Measurements from ENCODE around the gene TNFRSF1A. TPM values are rescaled to one million over a fixed set of nuclear protein-coding genes. Genes with fewer than 3 reads are reported as not detected.

TNFRSF1A gene
- polyA plus RNA-seq, 1 donor from 2014 or later, result 4.5 TPM

DNA sequence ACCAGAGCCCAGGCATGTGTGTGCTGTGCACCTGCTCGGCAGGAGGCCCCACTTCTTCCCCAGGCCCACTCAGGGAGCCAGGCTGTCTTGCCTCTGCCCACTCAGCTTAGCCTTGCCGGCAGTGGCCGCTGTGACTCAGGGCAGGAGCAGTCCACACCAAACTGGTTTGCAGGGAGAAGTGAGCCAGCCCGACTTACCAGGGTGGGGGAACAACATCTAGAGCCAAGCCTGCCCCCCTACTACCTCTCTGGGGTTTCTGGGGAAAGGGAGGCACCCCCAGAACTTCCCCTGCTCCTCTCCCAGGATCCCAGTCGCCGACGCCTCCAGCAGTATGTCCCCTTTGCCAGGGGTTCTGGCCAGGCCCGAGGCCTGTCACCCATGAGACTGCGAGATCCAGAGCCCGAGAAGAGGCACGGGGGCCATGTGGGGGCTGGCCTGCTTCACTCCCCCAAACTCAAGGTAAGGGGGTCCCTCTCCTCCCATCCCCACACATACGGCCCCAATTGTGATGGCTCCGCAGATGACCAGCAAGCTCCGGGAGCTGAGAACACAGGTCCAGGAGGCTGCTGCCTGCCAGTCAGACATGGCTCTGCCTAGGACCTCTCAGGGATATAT is 28.4 kb downstream of the TNFRSF1A start:
- Histone ChIP-seq H2AFZ (ENCODE audit: low read depth, low read length) (no peak overlapping the region), H3K27me3 (ENCODE audit: insufficient read depth, low read depth, low read length) (peaks cover 24% of the 10 kb centered on the region), H3K9ac (ENCODE audit: low read length) (no peak overlapping the region), H3K79me2 (replicated peaks; ENCODE audit: insufficient read depth, low read length) (no peaks in the 10 kb centered on the region), H3F3A (ENCODE audit: insufficient read depth, low read length, poor library complexity, severe bottlenecking) (no peaks in the 10 kb centered on the region), H3K36me3 (ENCODE audit: insufficient read depth, low read length) (no peaks in the 10 kb centered on the region), H3K9me3 (ENCODE audit: low read length) (no peaks in the 10 kb centered on the region), H3K4me3 (ENCODE audit: low read length) (no peak overlapping the region), H3K27ac (ENCODE audit: low read length) (no peak overlapping the region), H4K20me1 (ENCODE audit: insufficient read depth) (no peaks in the 10 kb centered on the region), H3K4me2 (ENCODE audit: low read length) (no peak overlapping the region), H3K9me2 (ENCODE audit: insufficient read depth, low read length) (no peaks in the 10 kb centered on the region)
- no peak for TF ChIP-seq MXI1 (conservative IDR thresholded peaks at IDR 0.05; ENCODE audit: poor library complexity, severe bottlenecking)
- no peak for TF ChIP-seq EZH2 (IDR thresholded peaks at IDR 0.05; ENCODE audit: borderline replicate concordance, insufficient read depth, low read length, poor library complexity, severe bottlenecking)
- TF ChIP-seq EP300 (conservative IDR thresholded peaks at IDR 0.05; ENCODE audit: poor library complexity, severe bottlenecking), result no peak
- no peak for TF ChIP-seq SMC3 (conservative IDR thresholded peaks at IDR 0.05; ENCODE audit: poor library complexity)
- no peak for TF ChIP-seq RAD21 (conservative IDR thresholded peaks at IDR 0.05)
- TF ChIP-seq, protein P1, sequence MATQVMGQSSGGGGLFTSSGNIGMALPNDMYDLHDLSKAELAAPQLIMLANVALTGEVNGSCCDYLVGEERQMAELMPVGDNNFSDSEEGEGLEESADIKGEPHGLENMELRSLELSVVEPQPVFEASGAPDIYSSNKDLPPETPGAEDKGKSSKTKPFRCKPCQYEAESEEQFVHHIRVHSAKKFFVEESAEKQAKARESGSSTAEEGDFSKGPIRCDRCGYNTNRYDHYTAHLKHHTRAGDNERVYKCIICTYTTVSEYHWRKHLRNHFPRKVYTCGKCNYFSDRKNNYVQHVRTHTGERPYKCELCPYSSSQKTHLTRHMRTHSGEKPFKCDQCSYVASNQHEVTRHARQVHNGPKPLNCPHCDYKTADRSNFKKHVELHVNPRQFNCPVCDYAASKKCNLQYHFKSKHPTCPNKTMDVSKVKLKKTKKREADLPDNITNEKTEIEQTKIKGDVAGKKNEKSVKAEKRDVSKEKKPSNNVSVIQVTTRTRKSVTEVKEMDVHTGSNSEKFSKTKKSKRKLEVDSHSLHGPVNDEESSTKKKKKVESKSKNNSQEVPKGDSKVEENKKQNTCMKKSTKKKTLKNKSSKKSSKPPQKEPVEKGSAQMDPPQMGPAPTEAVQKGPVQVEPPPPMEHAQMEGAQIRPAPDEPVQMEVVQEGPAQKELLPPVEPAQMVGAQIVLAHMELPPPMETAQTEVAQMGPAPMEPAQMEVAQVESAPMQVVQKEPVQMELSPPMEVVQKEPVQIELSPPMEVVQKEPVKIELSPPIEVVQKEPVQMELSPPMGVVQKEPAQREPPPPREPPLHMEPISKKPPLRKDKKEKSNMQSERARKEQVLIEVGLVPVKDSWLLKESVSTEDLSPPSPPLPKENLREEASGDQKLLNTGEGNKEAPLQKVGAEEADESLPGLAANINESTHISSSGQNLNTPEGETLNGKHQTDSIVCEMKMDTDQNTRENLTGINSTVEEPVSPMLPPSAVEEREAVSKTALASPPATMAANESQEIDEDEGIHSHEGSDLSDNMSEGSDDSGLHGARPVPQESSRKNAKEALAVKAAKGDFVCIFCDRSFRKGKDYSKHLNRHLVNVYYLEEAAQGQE (IDR thresholded peaks at IDR 0.05; ENCODE audit: borderline replicate concordance), result no peak
- TF ChIP-seq POLR2AphosphoS5 (IDR thresholded peaks at IDR 0.05), result no peak
- TF ChIP-seq, protein P2, sequence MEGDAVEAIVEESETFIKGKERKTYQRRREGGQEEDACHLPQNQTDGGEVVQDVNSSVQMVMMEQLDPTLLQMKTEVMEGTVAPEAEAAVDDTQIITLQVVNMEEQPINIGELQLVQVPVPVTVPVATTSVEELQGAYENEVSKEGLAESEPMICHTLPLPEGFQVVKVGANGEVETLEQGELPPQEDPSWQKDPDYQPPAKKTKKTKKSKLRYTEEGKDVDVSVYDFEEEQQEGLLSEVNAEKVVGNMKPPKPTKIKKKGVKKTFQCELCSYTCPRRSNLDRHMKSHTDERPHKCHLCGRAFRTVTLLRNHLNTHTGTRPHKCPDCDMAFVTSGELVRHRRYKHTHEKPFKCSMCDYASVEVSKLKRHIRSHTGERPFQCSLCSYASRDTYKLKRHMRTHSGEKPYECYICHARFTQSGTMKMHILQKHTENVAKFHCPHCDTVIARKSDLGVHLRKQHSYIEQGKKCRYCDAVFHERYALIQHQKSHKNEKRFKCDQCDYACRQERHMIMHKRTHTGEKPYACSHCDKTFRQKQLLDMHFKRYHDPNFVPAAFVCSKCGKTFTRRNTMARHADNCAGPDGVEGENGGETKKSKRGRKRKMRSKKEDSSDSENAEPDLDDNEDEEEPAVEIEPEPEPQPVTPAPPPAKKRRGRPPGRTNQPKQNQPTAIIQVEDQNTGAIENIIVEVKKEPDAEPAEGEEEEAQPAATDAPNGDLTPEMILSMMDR (IDR thresholded peaks at IDR 0.05; ENCODE audit: poor library complexity, severe bottlenecking), result no peak
- no peak for TF ChIP-seq TAF1 (IDR thresholded peaks at IDR 0.05; ENCODE audit: low read depth)

DNA sequence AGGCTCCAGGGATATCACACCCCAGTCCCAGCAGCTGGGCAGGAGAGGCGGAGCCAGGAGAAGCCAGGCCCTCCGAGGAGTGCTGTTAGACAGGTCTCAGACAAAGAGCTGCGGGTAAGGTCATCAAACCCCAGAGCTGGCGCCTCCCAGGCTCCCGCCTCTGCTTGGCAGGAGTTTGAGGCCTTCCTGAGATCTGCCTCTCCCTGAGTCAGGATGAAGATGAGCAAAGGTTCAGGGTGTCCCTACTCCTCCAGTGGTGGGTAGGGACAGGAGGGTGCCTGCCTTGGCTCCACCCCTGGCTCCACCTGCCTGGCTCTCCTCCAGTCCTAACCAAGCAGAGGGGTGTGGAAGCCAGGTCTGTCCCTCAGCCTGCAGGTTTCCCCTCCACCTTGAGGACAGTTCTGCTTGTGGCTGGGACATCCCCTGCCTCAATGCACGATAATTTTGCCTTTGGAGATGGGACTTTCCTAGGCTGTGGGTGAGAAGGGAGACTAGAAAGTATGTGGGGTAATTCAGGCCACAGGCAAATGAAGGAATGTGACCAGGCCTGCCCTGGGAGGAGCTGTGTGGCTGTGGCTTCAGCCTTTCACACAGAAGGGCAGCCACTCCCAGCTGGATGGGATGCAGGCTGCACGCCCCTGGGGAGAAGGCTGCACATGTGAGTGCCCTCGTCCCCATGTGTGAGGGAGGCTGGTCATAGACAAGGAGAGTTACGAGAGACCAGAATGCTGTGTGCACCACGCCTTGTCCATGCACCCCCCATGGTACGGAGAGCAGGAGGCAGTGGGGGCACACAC is 29.1 kb downstream of the TNFRSF1A start:
- H3K4me2 ChIP-seq (ENCODE audit: low read length), result no peak overlapping the region
- H3K4me3 ChIP-seq (ENCODE audit: low read length), result no peak overlapping the region
- H3K27ac ChIP-seq (ENCODE audit: low read length), result no peak overlapping the region
- no peaks in the 10 kb centered on the region for H3K9me2 ChIP-seq (ENCODE audit: insufficient read depth, low read length)
- no peak overlapping the region for H2AFZ ChIP-seq (ENCODE audit: low read depth, low read length)
- no peak overlapping the region for H3K9ac ChIP-seq (ENCODE audit: low read length)
- no peaks in the 10 kb centered on the region for H3K9me3 ChIP-seq (ENCODE audit: low read length)
- TF ChIP-seq TAF1 (IDR thresholded peaks at IDR 0.05; ENCODE audit: low read depth) (no peak), RAD21 (conservative IDR thresholded peaks at IDR 0.05) (no peak), MXI1 (conservative IDR thresholded peaks at IDR 0.05; ENCODE audit: poor library complexity, severe bottlenecking) (no peak), POLR2AphosphoS5 (IDR thresholded peaks at IDR 0.05) (no peak), SMC3 (conservative IDR thresholded peaks at IDR 0.05; ENCODE audit: poor library complexity) (no peak), EZH2 (IDR thresholded peaks at IDR 0.05; ENCODE audit: borderline replicate concordance, insufficient read depth, low read length, poor library complexity, severe bottlenecking) (no peak)
- TF ChIP-seq, protein P1 (IDR thresholded peaks at IDR 0.05; ENCODE audit: borderline replicate concordance), result no peak
- H4K20me1 ChIP-seq (ENCODE audit: insufficient read depth), result no peaks in the 10 kb centered on the region
- H3K36me3 ChIP-seq (ENCODE audit: insufficient read depth, low read length), result no peaks in the 10 kb centered on the region
- no peaks in the 10 kb centered on the region for H3F3A ChIP-seq (ENCODE audit: insufficient read depth, low read length, poor library complexity, severe bottlenecking)
- peaks cover 24% of the 10 kb centered on the region for H3K27me3 ChIP-seq (ENCODE audit: insufficient read depth, low read depth, low read length)
- H3K79me2 ChIP-seq (replicated peaks; ENCODE audit: insufficient read depth, low read length), result no peaks in the 10 kb centered on the region
